Activated CD4-positive, alpha-beta T cell treated with anti-CD3 and anti-CD28 coated beads, Interleukin-2, amount 50 U/mL, for 24 hours (primary cell): ENCODE data around the gene PTPRR.
A peak's percentile ranks its signal among the peaks of the same experiment; 100 is the strongest.

ENCODE experiments used
- DNase-seq, 2 donors: peaks; one replicate each; pipeline ENCODE4 v3.0.0-alpha.2; 2020; ENCODE audit warnings: low read depth in 1 of 2, low spot score in 1 of 2

Gene PTPRR

GRCh38 chr12:70609739-70610491 is 310.6 kb downstream of the PTPRR start:
- no peak for DNase-seq

- DNase-seq: no peak
Measured at GRCh38 chr12:70609203-70609602, 311.3 kb downstream of the PTPRR start.

- no peak for DNase-seq
Measured at GRCh38 chr12:70608184-70608583, 312.4 kb downstream of the PTPRR start.

- no peak for DNase-seq
Measured at GRCh38 chr12:70607107-70607506, 313.4 kb downstream of the PTPRR start.

GRCh38 chr12:70605976-70606375 is 314.6 kb downstream of the PTPRR start:
- no peak for DNase-seq

GRCh38 chr12:70604662-70605061 is 315.9 kb downstream of the PTPRR start:
- no peak for DNase-seq

GRCh38 chr12:70603044-70603443 is 317.5 kb downstream of the PTPRR start:
- no peak for DNase-seq

GRCh38 chr12:70598467-70599193 is 321.9 kb downstream of the PTPRR start:
- DNase-seq: no peak

GRCh38 chr12:70592664-70593063 is 327.9 kb downstream of the PTPRR start:
- DNase-seq: no peak

GRCh38 chr12:70590549-70591226 is 329.9 kb downstream of the PTPRR start:
- no peak for DNase-seq

GRCh38 chr12:70590051-70590450 is 330.5 kb downstream of the PTPRR start:
- DNase-seq: peak in 1 of 2 donors; percentile 35
